ENCODE data around the gene TES. TPM values are rescaled to one million over a fixed set of nuclear protein-coding genes. Genes with fewer than 3 reads are reported as not detected.

Gene TES
- total and polyA plus RNA-seq, 4 donors = 5.7 to 11.8 (median 7.5) TPM

- Histone ChIP-seq H3K4me1 (ENCODE audit: control insufficient read depth in 4 of 4, insufficient read depth in 4 of 4, low read length in 3 of 4) (no peaks in the 10 kb centered on the region), H3K9ac (ENCODE audit: low read depth in 1 of 2, low read length in 2 of 2) (no peak overlapping the region), H3K9me3 (ENCODE audit: control insufficient read depth in 4 of 4, low read length in 3 of 4) (no peaks in the 10 kb centered on the region), H3K36me3 (ENCODE audit: control insufficient read depth in 4 of 4, insufficient read depth in 3 of 4, low read depth in 1 of 4, low read length in 3 of 4) (peaks cover 0 to 3% (median under 1%) of the 10 kb centered on the region in 4 donors), H3K27ac (ENCODE audit: low read depth in 1 of 2, low read length in 2 of 2) (no peak overlapping the region), H3K27me3 (ENCODE audit: control insufficient read depth in 4 of 4, insufficient read depth in 4 of 4, low read length in 3 of 4) (no peaks in the 10 kb centered on the region), H3K4me3 (ENCODE audit: low read depth in 1 of 3, low read length in 3 of 3) (no peak overlapping the region)
- 93% methylated on average over 3 of the region's 3 CpGs for WGBS
- TF ChIP-seq RAD21 (IDR thresholded peaks at IDR 0.05) = peak; percentile 28 to 73
- no peak for TF ChIP-seq FOXA1 (IDR thresholded peaks at IDR 0.05)
- peak; percentile 35 for TF ChIP-seq CTCF (IDR thresholded peaks at IDR 0.05; ENCODE audit: low read depth, low read length, missing input control)
- no peak for DNase-seq (ENCODE audit: low spot score)
These were observed 39.7 kb downstream of the TES start for GRCh38 chr7:116249969-116250553.

- DNase-seq (ENCODE audit: low spot score) = no peak
- H3K27ac ChIP-seq (ENCODE audit: low read depth in 1 of 2, low read length in 2 of 2) = no peak overlapping the region
- H3K27me3 ChIP-seq (ENCODE audit: control insufficient read depth in 4 of 4, insufficient read depth in 4 of 4, low read length in 3 of 4) = no peaks in the 10 kb centered on the region
- no peak overlapping the region for H3K4me3 ChIP-seq (ENCODE audit: low read depth in 1 of 3, low read length in 3 of 3)
- H3K9ac ChIP-seq (ENCODE audit: low read depth in 1 of 2, low read length in 2 of 2) = no peak overlapping the region
- no peaks in the 10 kb centered on the region for H3K9me3 ChIP-seq (ENCODE audit: control insufficient read depth in 4 of 4, low read length in 3 of 4)
- WGBS = 98% methylated on average over 5 of the region's 5 CpGs
- H3K4me1 ChIP-seq (ENCODE audit: control insufficient read depth in 4 of 4, insufficient read depth in 4 of 4, low read length in 3 of 4) = no peaks in the 10 kb centered on the region
- TF ChIP-seq CTCF (IDR thresholded peaks at IDR 0.05; ENCODE audit: low read depth, low read length, missing input control) (no peak), FOXA1 (IDR thresholded peaks at IDR 0.05) (no peak), REST (IDR thresholded peaks at IDR 0.05) (no peak), RAD21 (IDR thresholded peaks at IDR 0.05) (no peak), TAF1 (conservative IDR thresholded peaks at IDR 0.05) (no peak), MAX (IDR thresholded peaks at IDR 0.05) (no peak), HNF4G (IDR thresholded peaks at IDR 0.05) (no peak), NR2F2 (IDR thresholded peaks at IDR 0.05) (no peak), JUND (IDR thresholded peaks at IDR 0.05) (no peak), ZBTB33 (IDR thresholded peaks at IDR 0.05) (no peak), HNF4A (conservative IDR thresholded peaks at IDR 0.05) (no peak)
- H3K36me3 ChIP-seq (ENCODE audit: control insufficient read depth in 4 of 4, insufficient read depth in 3 of 4, low read depth in 1 of 4, low read length in 3 of 4) = peaks cover 0 to 3% (median under 1%) of the 10 kb centered on the region in 4 donors
These were observed 41.3 kb downstream of the TES start for GRCh38 chr7:116251675-116252074.

Data from liver (tissue), 9 donors.